GM12874 (cell line): Measurements from ENCODE around the gene YPEL1.

Experiments
- TF ChIP-seq, protein P1 (sequence below): IDR thresholded peaks from 2 replicates; pipeline ENCODE4 v1.5.1; 2011; ENCODE audit warnings: low read depth, mild to moderate bottlenecking, control low read depth, low read length, moderate library complexity; ENCODE audit not compliant: insufficient read depth

Gene YPEL1

DNA sequence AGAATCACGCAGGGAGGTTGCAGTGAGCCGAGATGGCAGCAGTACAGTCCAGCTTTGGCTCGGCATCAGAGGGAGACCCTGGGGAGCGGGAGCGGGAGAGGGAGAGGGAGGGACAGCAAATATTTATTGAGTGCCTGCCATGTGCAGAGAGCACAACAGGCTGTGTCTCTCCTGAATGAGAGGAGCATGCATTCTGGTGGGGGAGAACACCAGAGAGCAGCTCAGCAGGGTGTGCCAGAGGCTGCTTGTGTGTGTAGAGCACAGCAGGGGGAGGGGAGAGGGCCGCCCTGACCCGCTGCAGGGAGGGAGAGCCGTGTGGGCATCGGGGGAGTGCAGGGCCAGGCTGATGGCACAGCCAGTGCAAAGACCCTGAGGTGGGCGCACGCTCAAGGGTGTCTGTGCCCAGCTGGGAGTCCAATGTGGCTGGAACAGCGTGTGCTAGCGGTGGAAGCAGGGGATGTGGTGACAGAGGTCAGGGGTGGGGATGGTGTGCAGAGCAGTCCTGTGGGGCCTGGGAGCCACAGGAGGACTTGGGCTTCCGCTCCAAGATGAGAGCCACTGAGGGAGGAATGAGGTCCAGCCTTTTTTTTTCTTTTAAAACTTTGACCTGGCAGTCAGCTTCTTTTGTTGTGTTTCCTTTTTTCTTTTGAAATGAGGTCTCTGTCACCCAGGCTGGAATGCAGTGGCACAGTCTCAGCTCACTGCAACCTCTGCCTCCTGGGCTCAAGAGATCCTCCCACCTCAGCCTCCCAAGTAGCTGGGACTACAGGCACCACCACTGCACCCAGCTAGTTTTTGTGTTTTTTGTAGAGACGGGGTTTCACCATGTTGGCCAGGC is 57.8 kb downstream of the YPEL1 start:
- TF ChIP-seq, protein P1, sequence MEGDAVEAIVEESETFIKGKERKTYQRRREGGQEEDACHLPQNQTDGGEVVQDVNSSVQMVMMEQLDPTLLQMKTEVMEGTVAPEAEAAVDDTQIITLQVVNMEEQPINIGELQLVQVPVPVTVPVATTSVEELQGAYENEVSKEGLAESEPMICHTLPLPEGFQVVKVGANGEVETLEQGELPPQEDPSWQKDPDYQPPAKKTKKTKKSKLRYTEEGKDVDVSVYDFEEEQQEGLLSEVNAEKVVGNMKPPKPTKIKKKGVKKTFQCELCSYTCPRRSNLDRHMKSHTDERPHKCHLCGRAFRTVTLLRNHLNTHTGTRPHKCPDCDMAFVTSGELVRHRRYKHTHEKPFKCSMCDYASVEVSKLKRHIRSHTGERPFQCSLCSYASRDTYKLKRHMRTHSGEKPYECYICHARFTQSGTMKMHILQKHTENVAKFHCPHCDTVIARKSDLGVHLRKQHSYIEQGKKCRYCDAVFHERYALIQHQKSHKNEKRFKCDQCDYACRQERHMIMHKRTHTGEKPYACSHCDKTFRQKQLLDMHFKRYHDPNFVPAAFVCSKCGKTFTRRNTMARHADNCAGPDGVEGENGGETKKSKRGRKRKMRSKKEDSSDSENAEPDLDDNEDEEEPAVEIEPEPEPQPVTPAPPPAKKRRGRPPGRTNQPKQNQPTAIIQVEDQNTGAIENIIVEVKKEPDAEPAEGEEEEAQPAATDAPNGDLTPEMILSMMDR, result no peak

- TF ChIP-seq, protein P1, result no peak
Observed at GRCh38 chr22:21674638-21675245, 60.9 kb downstream of the YPEL1 start.

DNA sequence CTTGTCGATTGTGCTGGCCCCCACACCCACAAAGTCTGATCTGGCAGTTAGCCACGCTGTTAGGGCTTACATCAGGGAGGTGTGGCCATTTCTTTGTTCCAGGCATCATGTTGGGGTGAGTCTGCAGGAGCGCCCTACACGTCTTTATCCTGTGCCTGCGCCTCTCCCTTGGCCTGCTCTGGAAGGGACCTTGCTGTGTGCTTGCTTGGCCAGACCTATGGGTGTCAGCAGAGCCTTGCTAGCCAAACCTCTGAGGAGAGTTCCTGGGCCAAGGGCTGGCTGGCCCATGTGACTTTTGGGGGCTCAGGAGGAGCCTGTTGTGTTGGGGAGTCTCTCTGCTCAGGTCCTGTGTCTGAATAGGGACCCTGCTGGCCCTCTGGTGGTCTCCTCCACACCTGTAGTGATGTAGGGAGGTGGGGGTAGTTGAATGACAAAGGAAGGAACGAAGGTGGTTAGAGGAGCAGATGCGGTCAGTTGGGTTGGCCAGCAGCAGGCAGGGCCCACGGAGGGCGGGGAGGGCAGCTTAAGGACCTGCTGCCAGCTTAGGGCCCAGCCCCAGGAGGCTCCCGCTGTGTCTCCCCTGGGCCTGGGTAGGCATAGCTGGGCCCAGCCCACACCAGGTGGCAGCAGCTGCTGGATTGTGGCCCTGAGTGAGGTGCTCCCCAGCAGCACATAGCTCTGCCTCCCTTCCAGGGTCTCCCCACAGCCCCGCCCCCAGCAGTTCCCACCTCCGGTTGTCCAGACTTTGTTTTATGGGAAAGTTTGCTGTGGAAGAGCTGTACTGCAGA is 61.9 kb downstream of the YPEL1 start:
- TF ChIP-seq, protein P1, result no peak

GRCh38 chr22:21672107-21672629 is 63.4 kb downstream of the YPEL1 start:
- TF ChIP-seq, protein P1, result no peak

DNA sequence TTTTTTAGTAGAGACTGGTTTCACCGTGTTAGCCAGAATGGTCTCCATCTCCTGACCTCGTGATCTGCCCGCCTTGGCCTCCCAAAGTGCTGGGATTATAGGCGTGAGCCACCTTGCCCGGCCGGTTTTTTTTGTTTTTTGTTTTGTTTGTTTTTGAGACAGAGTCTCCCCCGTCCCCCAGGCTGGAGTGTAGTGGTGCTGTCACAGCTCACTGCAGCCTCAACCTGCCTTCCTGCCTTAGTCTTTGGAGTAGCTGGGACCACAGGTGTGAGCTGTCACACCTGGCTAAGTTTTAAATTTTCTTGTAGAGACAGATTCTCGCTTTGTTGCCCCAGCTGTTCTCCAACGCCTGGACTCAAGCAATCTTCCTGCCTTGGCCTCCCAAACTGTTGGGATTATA is 66.6 kb downstream of the YPEL1 start:
- TF ChIP-seq, protein P1, result no peak

- TF ChIP-seq, protein P1, result no peak
Observed at GRCh38 chr22:21666786-21667185, 68.8 kb downstream of the YPEL1 start.
